ENCODE measurements around the gene PEAK1. TPM values are rescaled to one million over a fixed set of nuclear protein-coding genes. Genes with fewer than 3 reads are reported as not detected.

The PEAK1 gene
- total and polyA plus RNA-seq, 4 donors = 8.6 to 147 (median 40.2) TPM

- Histone ChIP-seq H3K27me3 (ENCODE audit: control insufficient read depth in 3 of 3, insufficient read depth in 3 of 3, low read length in 2 of 3) (no peaks in the 10 kb centered on the region), H3K4me3 (no peak overlapping the region), H3K27ac (ENCODE audit: low read depth in 1 of 2, low read length in 1 of 2) (no peak overlapping the region), H3K9ac (ENCODE audit: insufficient read depth in 1 of 2, low read length in 2 of 2) (no peak overlapping the region), H3K4me1 (ENCODE audit: control insufficient read depth in 5 of 5, insufficient read depth in 5 of 5, low read length in 5 of 5) (no peaks in the 10 kb centered on the region), H3K9me3 (ENCODE audit: control insufficient read depth in 4 of 4, insufficient read depth in 3 of 4, low read length in 3 of 4) (peaks cover 0 to 6% (median 2%) of the 10 kb centered on the region in 4 donors), H3K36me3 (ENCODE audit: control insufficient read depth in 4 of 4, insufficient read depth in 4 of 4, low read length in 4 of 4) (peaks cover 5 to 18% (median 7%) of the 10 kb centered on the region in 4 donors)
- no peak for ATAC-seq (ENCODE audit: insufficient read depth, low FRiP score)
- DNase-seq = no peak
- WGBS, 2 donors = 98 to 99% methylated on average over 2 of the region's 2 CpGs
- TF ChIP-seq, protein P1, sequence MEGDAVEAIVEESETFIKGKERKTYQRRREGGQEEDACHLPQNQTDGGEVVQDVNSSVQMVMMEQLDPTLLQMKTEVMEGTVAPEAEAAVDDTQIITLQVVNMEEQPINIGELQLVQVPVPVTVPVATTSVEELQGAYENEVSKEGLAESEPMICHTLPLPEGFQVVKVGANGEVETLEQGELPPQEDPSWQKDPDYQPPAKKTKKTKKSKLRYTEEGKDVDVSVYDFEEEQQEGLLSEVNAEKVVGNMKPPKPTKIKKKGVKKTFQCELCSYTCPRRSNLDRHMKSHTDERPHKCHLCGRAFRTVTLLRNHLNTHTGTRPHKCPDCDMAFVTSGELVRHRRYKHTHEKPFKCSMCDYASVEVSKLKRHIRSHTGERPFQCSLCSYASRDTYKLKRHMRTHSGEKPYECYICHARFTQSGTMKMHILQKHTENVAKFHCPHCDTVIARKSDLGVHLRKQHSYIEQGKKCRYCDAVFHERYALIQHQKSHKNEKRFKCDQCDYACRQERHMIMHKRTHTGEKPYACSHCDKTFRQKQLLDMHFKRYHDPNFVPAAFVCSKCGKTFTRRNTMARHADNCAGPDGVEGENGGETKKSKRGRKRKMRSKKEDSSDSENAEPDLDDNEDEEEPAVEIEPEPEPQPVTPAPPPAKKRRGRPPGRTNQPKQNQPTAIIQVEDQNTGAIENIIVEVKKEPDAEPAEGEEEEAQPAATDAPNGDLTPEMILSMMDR (IDR thresholded peaks at IDR 0.05; ENCODE audit: control extremely low read depth, extremely low read depth) = no peak
Measured at GRCh38 chr15:77138167-77138522, 281.8 kb downstream of the PEAK1 start.

- 95% methylated on average over 4 of the region's 4 CpGs for WGBS, 2 donors
Measured at GRCh38 chr15:77135181-77135580, 284.7 kb downstream of the PEAK1 start.

GRCh38 chr15:77130315-77130930, 289.5 kb downstream of the PEAK1 start:
- WGBS, 2 donors = 100% methylated on average over 1 of the region's 1 CpG
- Histone ChIP-seq H3K9ac (ENCODE audit: insufficient read depth in 1 of 2, low read length in 2 of 2) (no peak overlapping the region), H3K36me3 (ENCODE audit: control insufficient read depth in 4 of 4, insufficient read depth in 4 of 4, low read length in 4 of 4) (peaks cover 0 to 9% (median 5%) of the 10 kb centered on the region in 4 donors), H3K4me1 (ENCODE audit: control insufficient read depth in 5 of 5, insufficient read depth in 5 of 5, low read length in 5 of 5) (peaks cover 0 to 11% (median 0%) of the 10 kb centered on the region in 5 donors), H3K4me3 (no peak overlapping the region), H3K9me3 (ENCODE audit: control insufficient read depth in 4 of 4, insufficient read depth in 3 of 4, low read length in 3 of 4) (no peaks in the 10 kb centered on the region), H3K27me3 (ENCODE audit: control insufficient read depth in 3 of 3, insufficient read depth in 3 of 3, low read length in 2 of 3) (no peaks in the 10 kb centered on the region), H3K27ac (ENCODE audit: low read depth in 1 of 2, low read length in 1 of 2) (no peak overlapping the region)
- ATAC-seq (ENCODE audit: insufficient read depth, low FRiP score) (no peak), DNase-seq (no peak)
- TF ChIP-seq, protein P1 (IDR thresholded peaks at IDR 0.05; ENCODE audit: control extremely low read depth, extremely low read depth) = no peak

More at GRCh38 chr15:77135181-77135580, 284.7 kb downstream of the PEAK1 start:
- Histone ChIP-seq H3K9ac (ENCODE audit: insufficient read depth in 1 of 2, low read length in 2 of 2) (no peak overlapping the region), H3K27me3 (ENCODE audit: control insufficient read depth in 3 of 3, insufficient read depth in 3 of 3, low read length in 2 of 3) (no peaks in the 10 kb centered on the region), H3K4me3 (no peak overlapping the region), H3K27ac (ENCODE audit: low read depth in 1 of 2, low read length in 1 of 2) (no peak overlapping the region), H3K36me3 (ENCODE audit: control insufficient read depth in 4 of 4, insufficient read depth in 4 of 4, low read length in 4 of 4) (peaks cover 8 to 11% (median 8%) of the 10 kb centered on the region in 4 donors), H3K4me1 (ENCODE audit: control insufficient read depth in 5 of 5, insufficient read depth in 5 of 5, low read length in 5 of 5) (no peaks in the 10 kb centered on the region), H3K9me3 (ENCODE audit: control insufficient read depth in 4 of 4, insufficient read depth in 3 of 4, low read length in 3 of 4) (peaks cover 0 to under 1% (median 0%) of the 10 kb centered on the region in 4 donors)
- DNase-seq = no peak
- TF ChIP-seq, protein P1 (IDR thresholded peaks at IDR 0.05; ENCODE audit: control extremely low read depth, extremely low read depth) = no peak
- ATAC-seq (ENCODE audit: insufficient read depth, low FRiP score) = no peak

GRCh38 chr15:77127626-77128025, 292.3 kb downstream of the PEAK1 start:
- TF ChIP-seq, protein P1 (IDR thresholded peaks at IDR 0.05; ENCODE audit: control extremely low read depth, extremely low read depth) = no peak
- Histone ChIP-seq H3K27ac (ENCODE audit: low read depth in 1 of 2, low read length in 1 of 2) (no peak overlapping the region), H3K27me3 (ENCODE audit: control insufficient read depth in 3 of 3, insufficient read depth in 3 of 3, low read length in 2 of 3) (no peaks in the 10 kb centered on the region), H3K9me3 (ENCODE audit: control insufficient read depth in 4 of 4, insufficient read depth in 3 of 4, low read length in 3 of 4) (no peaks in the 10 kb centered on the region), H3K9ac (ENCODE audit: insufficient read depth in 1 of 2, low read length in 2 of 2) (no peak overlapping the region), H3K36me3 (ENCODE audit: control insufficient read depth in 4 of 4, insufficient read depth in 4 of 4, low read length in 4 of 4) (no peaks in the 10 kb centered on the region), H3K4me1 (ENCODE audit: control insufficient read depth in 5 of 5, insufficient read depth in 5 of 5, low read length in 5 of 5) (peaks cover 0 to 21% (median 0%) of the 10 kb centered on the region in 5 donors), H3K4me3 (no peak overlapping the region)
- ATAC-seq (ENCODE audit: insufficient read depth, low FRiP score) = no peak
- 95 to 98% methylated on average over 7 of the region's 7 CpGs for WGBS, 2 donors
- DNase-seq = no peak

All from lung (tissue), 12 donors.